Keratinocyte (primary cell): ENCODE results near the gene ZNF74. TPM values are rescaled to one million over a fixed set of nuclear protein-coding genes. Genes with fewer than 3 reads are reported as not detected.

Experiments used
- DNase-seq: peaks from one replicate; pipeline ENCODE4 v3.0.0-alpha.2; 2011; ENCODE audit warnings: low read depth, missing footprints, low spot score
- FAIRE-seq: peaks from 2 replicates; lab custom pipeline; 2011; peaks lifted over from hg19 to GRCh38; lab: Jason Lieb, UNC
- H2AFZ ChIP-seq: 2 replicates; pipeline ENCODE4 v1.6.0; 2012; ENCODE audit warnings: low read length, control low read depth, inconsistent platforms; ENCODE audit not compliant: control insufficient read depth
- H3K27ac ChIP-seq: 2 replicates; pipeline ENCODE4 v1.5.1; 2011; ENCODE audit warnings: low read length; ENCODE audit not compliant: control insufficient read depth, insufficient read depth
- H3K27me3 ChIP-seq: 3 replicates; pipeline ENCODE4 v1.6.0; 2011; ENCODE audit warnings: low read length; ENCODE audit not compliant: control insufficient read depth, insufficient read depth; ENCODE audit errors: extremely low read depth
- H3K36me3 ChIP-seq, 2 experiments: 2 replicates in 1 of 2; 3 replicates in 1 of 2; pipeline ENCODE4 v1.5.1; 2011; ENCODE audit warnings: low read length in 2 of 2, mild to moderate bottlenecking in 1 of 2; ENCODE audit not compliant: control insufficient read depth in 2 of 2, insufficient read depth in 2 of 2; ENCODE audit errors: extremely low read depth in 1 of 2
- H3K4me1 ChIP-seq: 3 replicates; pipeline ENCODE4 v1.5.1; 2011; ENCODE audit warnings: low read length; ENCODE audit not compliant: control insufficient read depth, insufficient read depth; ENCODE audit errors: extremely low read depth
- H3K4me2 ChIP-seq: 3 replicates; pipeline ENCODE4 v1.6.0; 2011; ENCODE audit warnings: low read depth, low read length; ENCODE audit not compliant: control insufficient read depth, insufficient read depth; ENCODE audit errors: extremely low read depth
- H3K4me3 ChIP-seq, 3 experiments: fragments of 200-600 bp in 1 of 3; sonication (generic) in 1 of 3; 2 replicates in 2 of 3; 3 replicates in 1 of 3; pipeline ENCODE4 v1.5.1; 2011 to 2016; ENCODE audit warnings: low read length in 3 of 3, mild to moderate bottlenecking in 3 of 3, control low read depth in 2 of 3, inconsistent platforms in 1 of 3, low read depth in 1 of 3, mixed read lengths in 1 of 3, mixed run types in 1 of 3, moderate library complexity in 1 of 3; ENCODE audit not compliant: control insufficient read depth in 2 of 3, insufficient read depth in 2 of 3; ENCODE audit errors: extremely low read depth in 1 of 3
- H3K79me2 ChIP-seq: 2 replicates; pipeline ENCODE4 v1.6.0; 2012; ENCODE audit warnings: low read length; ENCODE audit not compliant: control insufficient read depth, insufficient read depth
- H3K9ac ChIP-seq: 3 replicates; pipeline ENCODE4 v1.6.0; 2011; ENCODE audit warnings: low read length; ENCODE audit not compliant: control insufficient read depth, insufficient read depth; ENCODE audit errors: extremely low read depth
- H3K9me1 ChIP-seq: 3 replicates; pipeline ENCODE4 v1.6.0; 2011; ENCODE audit warnings: low read length; ENCODE audit not compliant: control insufficient read depth, insufficient read depth; ENCODE audit errors: extremely low read depth
- H3K9me3 ChIP-seq: 2 replicates; pipeline ENCODE4 v1.5.1; 2012; ENCODE audit warnings: low read depth, low read length; ENCODE audit not compliant: control insufficient read depth
- H4K20me1 ChIP-seq: 3 replicates; pipeline ENCODE4 v1.6.0; 2011; ENCODE audit warnings: low read length; ENCODE audit not compliant: control insufficient read depth, insufficient read depth; ENCODE audit errors: extremely low read depth
- EZH2 ChIP-seq: IDR thresholded peaks from one replicate; pipeline ENCODE4 v1.6.1; 2012; ENCODE audit warnings: inconsistent platforms, mild to moderate bottlenecking, low read length, moderate library complexity
- dilution Hi-C: fragments of 300-500 bp; cut with MboI; formaldehyde crosslinking; loops from one replicate; pipeline ENCODE4 v1.7.0; 2020; ENCODE audit warnings: low sequenced_read_pairs; ENCODE audit not compliant: extremely low pct_ligation_motif_present
- polyA plus RNA-seq, 5 experiments: library from polyadenylated mRNA; depleted of rRNA in 3 of 5; stranded (reverse) in 3 of 5; stranded (forward) in 1 of 5; unstranded in 1 of 5; fragments of >200 nt; gene quantifications; 1 replicate in 1 of 5; 2 replicates in 3 of 5; 3 replicates in 1 of 5; pipeline versions ENCODE4 v1.2.1 to v1.2.3, GENCODE V29; 2011 to 2012; ENCODE audit warnings: missing spikeins in 2 of 5, low read depth in 1 of 5, low replicate concordance in 1 of 5
- TF ChIP-seq, protein P1 (sequence below), 3 experiments: IDR thresholded peaks in 1 of 3; conservative IDR thresholded peaks in 1 of 3; optimal IDR thresholded peaks in 1 of 3; 2 replicates in 2 of 3; 3 replicates in 1 of 3; pipeline versions ENCODE3 to v1.5.1; 2011; ENCODE audit warnings: low read length in 3 of 3, mild to moderate bottlenecking in 3 of 3, moderate library complexity in 2 of 3, control low read depth in 1 of 3, inconsistent platforms in 1 of 3; ENCODE audit not compliant: insufficient read depth in 2 of 3; ENCODE audit errors: extremely low read depth in 1 of 3

ZNF74 gene
- polyA plus RNA-seq, 1 donor (not counting 4 experiments of a cell fraction or from before 2014, with no cell fraction given) = 5.2 TPM

DNA sequence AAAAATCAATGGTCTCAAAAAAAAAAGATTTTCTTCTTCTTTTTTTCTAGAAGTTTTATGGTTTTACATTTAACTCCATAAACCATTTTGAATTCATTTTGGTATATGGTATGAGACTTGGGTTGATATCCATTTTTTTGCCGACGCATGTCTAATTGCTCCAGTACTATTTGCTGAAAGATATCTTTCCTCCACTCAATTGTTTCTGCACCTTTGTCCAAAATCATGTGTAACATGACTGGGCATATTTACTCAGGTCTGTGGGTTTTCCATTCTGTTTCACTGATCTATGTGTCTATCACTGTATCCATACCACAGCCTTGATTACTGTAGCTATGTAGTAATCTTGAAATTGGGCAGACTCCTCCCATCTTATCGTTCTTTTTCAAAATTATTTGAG, 59.3 kb downstream of the ZNF74 start:
- H3K27ac ChIP-seq = no peak overlapping the region
- no peak overlapping the region for H3K9ac ChIP-seq
- no peaks in the 10 kb centered on the region for H3K9me1 ChIP-seq
- no peaks in the 10 kb centered on the region for H3K27me3 ChIP-seq
- no peak overlapping the region for H3K4me2 ChIP-seq
- H2AFZ ChIP-seq = no peak overlapping the region
- FAIRE-seq (no peak), DNase-seq (no peak)
- H3K36me3 ChIP-seq = no peaks in the 10 kb centered on the region
- H3K9me3 ChIP-seq = no peaks in the 10 kb centered on the region
- H3K4me1 ChIP-seq = no peaks in the 10 kb centered on the region
- H4K20me1 ChIP-seq = peaks cover 3% of the 10 kb centered on the region
- TF ChIP-seq, protein P1, sequence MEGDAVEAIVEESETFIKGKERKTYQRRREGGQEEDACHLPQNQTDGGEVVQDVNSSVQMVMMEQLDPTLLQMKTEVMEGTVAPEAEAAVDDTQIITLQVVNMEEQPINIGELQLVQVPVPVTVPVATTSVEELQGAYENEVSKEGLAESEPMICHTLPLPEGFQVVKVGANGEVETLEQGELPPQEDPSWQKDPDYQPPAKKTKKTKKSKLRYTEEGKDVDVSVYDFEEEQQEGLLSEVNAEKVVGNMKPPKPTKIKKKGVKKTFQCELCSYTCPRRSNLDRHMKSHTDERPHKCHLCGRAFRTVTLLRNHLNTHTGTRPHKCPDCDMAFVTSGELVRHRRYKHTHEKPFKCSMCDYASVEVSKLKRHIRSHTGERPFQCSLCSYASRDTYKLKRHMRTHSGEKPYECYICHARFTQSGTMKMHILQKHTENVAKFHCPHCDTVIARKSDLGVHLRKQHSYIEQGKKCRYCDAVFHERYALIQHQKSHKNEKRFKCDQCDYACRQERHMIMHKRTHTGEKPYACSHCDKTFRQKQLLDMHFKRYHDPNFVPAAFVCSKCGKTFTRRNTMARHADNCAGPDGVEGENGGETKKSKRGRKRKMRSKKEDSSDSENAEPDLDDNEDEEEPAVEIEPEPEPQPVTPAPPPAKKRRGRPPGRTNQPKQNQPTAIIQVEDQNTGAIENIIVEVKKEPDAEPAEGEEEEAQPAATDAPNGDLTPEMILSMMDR (optimal IDR thresholded peaks at IDR 0.05 in 1 of 3, IDR thresholded peaks at IDR 0.05 in 1 of 3, conservative IDR thresholded peaks at IDR 0.05 in 1 of 3; ENCODE audit: extremely low read depth in 1 of 3, insufficient read depth in 2 of 3, low read length in 3 of 3) = no peak
- TF ChIP-seq EZH2 = no peak
- H3K4me3 ChIP-seq = no peak overlapping the region
- dilution Hi-C loops = no loop called here
- no peaks in the 10 kb centered on the region for H3K79me2 ChIP-seq

DNA sequence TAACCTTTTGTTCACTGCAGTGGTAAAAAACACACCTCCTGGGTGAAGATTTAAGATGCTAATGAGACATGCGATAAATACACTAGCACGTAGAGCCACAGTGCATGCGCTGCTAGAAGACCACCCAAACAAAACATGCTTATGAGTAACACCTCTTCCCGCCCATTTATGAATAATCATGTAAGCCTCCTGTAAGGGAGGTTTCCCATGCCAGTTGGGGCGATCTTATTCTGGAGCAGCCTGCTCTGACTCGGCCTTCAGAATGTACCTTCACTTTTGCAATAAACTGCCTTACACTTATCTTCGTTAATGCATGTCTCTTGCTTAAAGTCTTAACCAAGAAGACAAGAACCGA, 61.7 kb downstream of the ZNF74 start:
- H3K36me3 ChIP-seq = no peaks in the 10 kb centered on the region
- no peak overlapping the region for H3K4me2 ChIP-seq

More for the DNA sequence above, 61.7 kb downstream of the ZNF74 start:
- TF ChIP-seq EZH2 = no peak
- TF ChIP-seq, protein P1 (optimal IDR thresholded peaks at IDR 0.05 in 1 of 3, IDR thresholded peaks at IDR 0.05 in 1 of 3, conservative IDR thresholded peaks at IDR 0.05 in 1 of 3; ENCODE audit: extremely low read depth in 1 of 3, insufficient read depth in 2 of 3, low read length in 3 of 3) = no peak
- Histone ChIP-seq H3K9me1 (no peaks in the 10 kb centered on the region), H3K27me3 (no peaks in the 10 kb centered on the region), H3K4me1 (no peaks in the 10 kb centered on the region), H3K27ac (no peak overlapping the region), H2AFZ (no peak overlapping the region), H4K20me1 (peaks cover 3% of the 10 kb centered on the region), H3K9me3 (no peaks in the 10 kb centered on the region), H3K79me2 (no peaks in the 10 kb centered on the region), H3K4me3 (no peak overlapping the region), H3K9ac (no peak overlapping the region)
- FAIRE-seq = no peak
- DNase-seq = no peak
- dilution Hi-C loops = no loop called here
